WERI-Rb-1 (cell line): ENCODE results near the gene LPP.

Experiments
- DNase-seq: peaks from one replicate; pipeline ENCODE4 v3.0.0-alpha.2; 2020
- H3K27ac ChIP-seq: fragments of 250-450 bp; sonication (Bioruptor Pico); 2 replicates; pipeline ENCODE4 v1.5.1; 2020; ENCODE audit warnings: mild to moderate bottlenecking, moderate library complexity
- H3K27me3 ChIP-seq: fragments of 250-450 bp; sonication (Bioruptor Pico); 2 replicates; pipeline ENCODE4 v1.5.1; 2021; ENCODE audit warnings: mild to moderate bottlenecking, low read depth, moderate library complexity; ENCODE audit not compliant: insufficient read depth, severe bottlenecking
- H3K36me3 ChIP-seq: fragments of 250-450 bp; sonication (Bioruptor Pico); 2 replicates; pipeline ENCODE4 v1.5.1; 2020; ENCODE audit warnings: mild to moderate bottlenecking, moderate library complexity
- H3K4me3 ChIP-seq: 2 replicates; pipeline ENCODE4 v1.5.1; 2011; ENCODE audit warnings: low read depth, mild to moderate bottlenecking, control low read depth, low read length
- H3K9me3 ChIP-seq: fragments of 250-450 bp; sonication (Bioruptor Pico); 2 replicates; pipeline ENCODE4 v1.5.1; 2021; ENCODE audit warnings: mild to moderate bottlenecking, moderate library complexity; ENCODE audit not compliant: severe bottlenecking
- TF ChIP-seq, protein P1 (sequence below): IDR thresholded peaks from 2 replicates; pipeline ENCODE4 v1.5.1; 2011; ENCODE audit warnings: low read depth, mild to moderate bottlenecking, control low read depth, inconsistent platforms, low read length

The LPP gene

DNA sequence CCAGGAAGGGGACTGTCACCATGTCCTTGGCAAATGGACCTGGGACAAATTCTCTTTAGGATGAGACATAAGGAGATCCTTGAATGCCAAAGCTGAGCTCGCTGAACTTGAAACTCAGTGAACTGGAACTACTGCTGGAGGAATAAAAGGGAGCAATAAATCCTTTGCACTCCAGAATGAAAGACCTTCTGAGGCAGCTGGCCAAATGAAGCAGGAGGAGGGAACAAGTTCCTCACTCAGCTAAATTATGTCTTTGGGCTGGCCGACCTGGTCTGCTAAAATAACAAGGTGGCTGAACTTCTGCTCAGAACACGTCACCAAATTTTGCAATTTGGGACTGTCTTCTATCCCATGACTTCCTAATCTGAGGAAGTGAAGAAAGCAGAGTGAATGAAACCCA, 314.7 kb downstream of the LPP start:
- H3K27me3 ChIP-seq = no peaks in the 10 kb centered on the region

DNA sequence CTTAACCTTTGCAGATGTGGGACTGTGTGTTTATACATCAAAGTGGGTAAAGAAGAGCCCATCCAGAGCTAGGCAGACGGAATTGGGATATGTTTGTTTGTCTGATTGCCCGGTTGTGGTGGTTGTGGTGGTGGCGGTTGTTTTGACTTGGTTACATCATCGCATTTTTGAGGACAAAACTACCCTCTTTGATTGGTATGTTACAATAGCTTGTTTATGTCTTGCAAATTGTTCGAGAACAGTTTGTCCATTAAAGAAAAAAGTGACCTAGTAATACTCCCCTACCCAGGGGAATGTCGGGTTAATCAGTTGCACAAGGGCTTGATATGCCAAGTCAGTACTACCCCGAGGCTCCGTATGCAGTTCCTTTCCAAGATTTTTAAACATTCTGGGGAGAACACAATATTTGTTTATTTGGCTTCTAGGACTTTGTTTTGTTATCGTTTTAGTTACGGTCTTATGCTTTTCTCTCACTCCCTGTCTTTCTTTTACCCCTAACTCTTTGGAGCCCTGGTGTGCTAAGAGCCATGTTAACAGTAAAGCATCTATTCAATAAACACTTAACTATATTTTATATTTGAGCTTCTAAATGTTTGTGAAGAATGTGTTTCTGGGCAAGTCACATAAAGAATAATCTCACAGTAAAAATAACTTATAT, 315.4 kb downstream of the LPP start:
- no peaks in the 10 kb centered on the region for H3K9me3 ChIP-seq
- no peaks in the 10 kb centered on the region for H3K36me3 ChIP-seq
- H3K27ac ChIP-seq = no peak overlapping the region
- no peaks in the 10 kb centered on the region for H3K27me3 ChIP-seq
- H3K4me3 ChIP-seq = no peak overlapping the region
- no peak for DNase-seq
- TF ChIP-seq, protein P1, sequence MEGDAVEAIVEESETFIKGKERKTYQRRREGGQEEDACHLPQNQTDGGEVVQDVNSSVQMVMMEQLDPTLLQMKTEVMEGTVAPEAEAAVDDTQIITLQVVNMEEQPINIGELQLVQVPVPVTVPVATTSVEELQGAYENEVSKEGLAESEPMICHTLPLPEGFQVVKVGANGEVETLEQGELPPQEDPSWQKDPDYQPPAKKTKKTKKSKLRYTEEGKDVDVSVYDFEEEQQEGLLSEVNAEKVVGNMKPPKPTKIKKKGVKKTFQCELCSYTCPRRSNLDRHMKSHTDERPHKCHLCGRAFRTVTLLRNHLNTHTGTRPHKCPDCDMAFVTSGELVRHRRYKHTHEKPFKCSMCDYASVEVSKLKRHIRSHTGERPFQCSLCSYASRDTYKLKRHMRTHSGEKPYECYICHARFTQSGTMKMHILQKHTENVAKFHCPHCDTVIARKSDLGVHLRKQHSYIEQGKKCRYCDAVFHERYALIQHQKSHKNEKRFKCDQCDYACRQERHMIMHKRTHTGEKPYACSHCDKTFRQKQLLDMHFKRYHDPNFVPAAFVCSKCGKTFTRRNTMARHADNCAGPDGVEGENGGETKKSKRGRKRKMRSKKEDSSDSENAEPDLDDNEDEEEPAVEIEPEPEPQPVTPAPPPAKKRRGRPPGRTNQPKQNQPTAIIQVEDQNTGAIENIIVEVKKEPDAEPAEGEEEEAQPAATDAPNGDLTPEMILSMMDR = no peak

More for the DNA sequence above, 314.7 kb downstream of the LPP start:
- DNase-seq = peak; percentile 7
- no peak overlapping the region for H3K4me3 ChIP-seq
- H3K27ac ChIP-seq = no peak overlapping the region
- TF ChIP-seq, protein P1 = no peak
- no peaks in the 10 kb centered on the region for H3K36me3 ChIP-seq
- H3K9me3 ChIP-seq = no peaks in the 10 kb centered on the region

DNA sequence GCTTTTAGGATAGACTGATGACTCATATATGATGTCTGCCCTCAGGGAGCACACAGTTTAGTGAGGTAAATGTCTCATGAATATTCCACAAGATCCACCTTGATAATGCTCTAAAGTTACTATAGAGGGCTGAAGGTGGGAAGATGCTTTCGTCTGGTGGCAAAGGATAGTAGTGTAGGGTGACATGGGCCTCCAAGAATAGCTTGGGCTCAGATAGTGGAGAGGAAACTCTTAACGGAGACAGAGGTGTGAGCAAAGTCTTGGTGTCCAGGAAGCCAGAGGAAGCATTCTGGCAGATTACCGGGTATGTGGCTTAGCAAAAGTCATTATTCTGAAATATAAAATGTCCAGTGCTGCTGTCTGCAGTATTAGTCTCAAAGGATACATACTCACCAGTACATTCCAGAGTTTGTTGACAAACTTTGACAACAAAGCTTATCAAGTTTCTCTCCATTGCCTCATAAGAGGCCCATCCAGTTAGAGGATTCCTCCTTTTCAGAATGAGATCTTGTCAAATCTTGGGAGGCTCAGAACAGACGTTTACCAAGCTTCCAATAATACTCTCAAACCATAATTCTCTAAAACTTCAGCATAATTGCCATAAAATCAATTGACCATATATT, 316.7 kb downstream of the LPP start:
- no peak overlapping the region for H3K27ac ChIP-seq
- DNase-seq = no peak
- TF ChIP-seq, protein P1 = no peak
- H3K9me3 ChIP-seq = no peaks in the 10 kb centered on the region
- no peaks in the 10 kb centered on the region for H3K36me3 ChIP-seq
- H3K4me3 ChIP-seq = no peak overlapping the region
- no peaks in the 10 kb centered on the region for H3K27me3 ChIP-seq

DNA sequence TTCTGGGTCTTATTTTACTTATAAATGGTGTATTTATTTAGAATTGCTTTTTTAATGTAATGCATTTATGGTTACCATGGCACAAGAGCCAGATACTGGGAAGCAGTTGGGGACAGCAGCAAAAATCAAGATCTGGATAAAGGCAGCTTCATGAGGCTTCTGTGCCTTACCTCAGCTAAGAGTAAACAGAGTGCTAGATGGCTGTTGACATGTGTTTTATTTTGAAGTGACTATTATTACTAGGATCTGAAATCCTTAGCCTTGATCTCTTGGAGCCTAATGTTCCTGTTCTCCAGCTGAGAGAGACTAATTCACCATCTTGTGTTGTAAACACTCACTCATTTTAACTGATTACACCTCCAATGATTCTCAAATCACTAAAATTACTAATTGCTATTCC, 317.8 kb downstream of the LPP start:
- TF ChIP-seq, protein P1 = no peak
- no peaks in the 10 kb centered on the region for H3K36me3 ChIP-seq

DNA sequence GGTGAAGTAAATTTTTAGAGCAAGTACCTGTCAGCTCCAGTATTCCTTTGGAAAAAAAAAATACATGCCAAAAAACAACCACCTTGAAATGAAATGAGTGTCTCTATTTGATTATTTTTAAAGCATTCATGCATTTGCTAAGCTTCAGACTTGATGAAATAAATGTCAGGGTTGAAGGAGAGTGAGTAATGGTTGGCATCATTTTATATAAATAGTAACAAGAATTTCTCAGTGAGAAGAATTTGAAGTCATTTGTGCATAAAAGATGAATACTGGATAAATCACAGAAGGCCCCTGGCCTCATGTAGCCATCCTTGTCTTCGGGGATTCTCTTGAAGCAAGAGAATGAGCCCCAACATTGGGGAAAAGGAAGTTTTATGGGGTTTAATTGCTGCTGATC, 318.4 kb downstream of the LPP start:
- Histone ChIP-seq H3K4me3 (no peak overlapping the region), H3K27me3 (no peaks in the 10 kb centered on the region), H3K27ac (no peak overlapping the region), H3K9me3 (no peaks in the 10 kb centered on the region), H3K36me3 (no peaks in the 10 kb centered on the region)
- TF ChIP-seq, protein P1 = no peak
- no peak for DNase-seq

More for the DNA sequence above, 317.8 kb downstream of the LPP start:
- Histone ChIP-seq H3K27ac (no peak overlapping the region), H3K27me3 (no peaks in the 10 kb centered on the region), H3K4me3 (no peak overlapping the region), H3K9me3 (no peaks in the 10 kb centered on the region)
- no peak for DNase-seq
